ENCODE data around the gene ANKRD1. TPM values are rescaled to one million over a fixed set of nuclear protein-coding genes. Genes with fewer than 3 reads are reported as not detected.
A peak's percentile ranks its signal among the peaks of the same experiment; 100 is the strongest.

The ANKRD1 gene
- total and polyA plus RNA-seq, 2 experiments from 2014 or later, result 9.4 to 32.7 TPM

DNA sequence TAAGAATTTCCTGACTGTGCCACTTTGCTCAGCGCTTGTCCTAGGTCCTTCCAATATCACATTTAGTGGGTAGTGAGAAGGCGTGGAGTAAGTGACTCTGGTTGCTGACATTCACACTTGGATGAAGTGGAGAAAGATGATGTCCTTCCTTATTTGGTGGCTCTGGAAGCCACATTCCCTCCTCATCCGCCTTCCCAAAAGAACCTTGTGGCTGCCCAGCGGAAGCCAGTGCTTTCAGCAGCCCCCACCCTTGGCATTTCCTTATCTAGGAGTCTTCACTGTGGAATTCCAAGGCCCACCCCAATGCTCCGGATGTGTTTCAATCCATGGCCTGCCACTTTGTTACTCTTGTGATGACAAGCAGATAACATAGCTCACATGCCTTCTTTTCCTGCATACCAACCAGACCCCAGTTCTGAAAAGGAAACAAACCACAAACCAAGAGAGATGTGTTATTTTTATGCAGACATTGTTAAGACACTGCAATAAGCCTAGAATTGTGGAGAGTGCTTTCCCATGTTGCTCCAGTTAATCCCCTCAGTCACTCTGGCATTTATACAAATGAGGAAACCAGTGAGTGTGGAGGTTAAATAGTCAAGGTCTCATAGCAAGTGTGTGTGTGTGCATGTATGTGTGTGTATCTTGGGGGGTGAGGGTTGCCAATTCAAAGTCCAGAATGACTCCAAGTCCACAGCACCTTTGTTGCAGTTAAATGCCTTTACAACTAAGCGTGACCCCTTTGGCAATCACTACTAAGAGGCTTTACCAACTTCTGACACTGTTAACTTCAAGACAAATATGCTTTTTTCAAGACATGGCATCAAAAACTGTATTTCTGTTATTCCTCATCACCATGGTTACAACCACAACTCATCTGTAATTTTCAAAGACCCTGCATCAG lies 10.3 kb upstream of the ANKRD1 start:
- Histone ChIP-seq H3K27ac (peak overlapping the region; percentile 99), H3K36me3 (no peaks in the 10 kb centered on the region), H3K4me1 (ENCODE audit: low read depth) (peaks cover 35% of the 10 kb centered on the region), H3K9me3 (ENCODE audit: low read depth) (no peaks in the 10 kb centered on the region), H3K27me3 (peaks cover 3% of the 10 kb centered on the region), H3K4me3 (no peak overlapping the region)
- peak; percentile 97 for DNase-seq (ENCODE audit: low read depth in 1 of 2, low spot score in 1 of 2)
- TF ChIP-seq, protein P1, sequence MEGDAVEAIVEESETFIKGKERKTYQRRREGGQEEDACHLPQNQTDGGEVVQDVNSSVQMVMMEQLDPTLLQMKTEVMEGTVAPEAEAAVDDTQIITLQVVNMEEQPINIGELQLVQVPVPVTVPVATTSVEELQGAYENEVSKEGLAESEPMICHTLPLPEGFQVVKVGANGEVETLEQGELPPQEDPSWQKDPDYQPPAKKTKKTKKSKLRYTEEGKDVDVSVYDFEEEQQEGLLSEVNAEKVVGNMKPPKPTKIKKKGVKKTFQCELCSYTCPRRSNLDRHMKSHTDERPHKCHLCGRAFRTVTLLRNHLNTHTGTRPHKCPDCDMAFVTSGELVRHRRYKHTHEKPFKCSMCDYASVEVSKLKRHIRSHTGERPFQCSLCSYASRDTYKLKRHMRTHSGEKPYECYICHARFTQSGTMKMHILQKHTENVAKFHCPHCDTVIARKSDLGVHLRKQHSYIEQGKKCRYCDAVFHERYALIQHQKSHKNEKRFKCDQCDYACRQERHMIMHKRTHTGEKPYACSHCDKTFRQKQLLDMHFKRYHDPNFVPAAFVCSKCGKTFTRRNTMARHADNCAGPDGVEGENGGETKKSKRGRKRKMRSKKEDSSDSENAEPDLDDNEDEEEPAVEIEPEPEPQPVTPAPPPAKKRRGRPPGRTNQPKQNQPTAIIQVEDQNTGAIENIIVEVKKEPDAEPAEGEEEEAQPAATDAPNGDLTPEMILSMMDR (IDR thresholded peaks at IDR 0.05; ENCODE audit: low read depth, low read length), result no peak

DNA sequence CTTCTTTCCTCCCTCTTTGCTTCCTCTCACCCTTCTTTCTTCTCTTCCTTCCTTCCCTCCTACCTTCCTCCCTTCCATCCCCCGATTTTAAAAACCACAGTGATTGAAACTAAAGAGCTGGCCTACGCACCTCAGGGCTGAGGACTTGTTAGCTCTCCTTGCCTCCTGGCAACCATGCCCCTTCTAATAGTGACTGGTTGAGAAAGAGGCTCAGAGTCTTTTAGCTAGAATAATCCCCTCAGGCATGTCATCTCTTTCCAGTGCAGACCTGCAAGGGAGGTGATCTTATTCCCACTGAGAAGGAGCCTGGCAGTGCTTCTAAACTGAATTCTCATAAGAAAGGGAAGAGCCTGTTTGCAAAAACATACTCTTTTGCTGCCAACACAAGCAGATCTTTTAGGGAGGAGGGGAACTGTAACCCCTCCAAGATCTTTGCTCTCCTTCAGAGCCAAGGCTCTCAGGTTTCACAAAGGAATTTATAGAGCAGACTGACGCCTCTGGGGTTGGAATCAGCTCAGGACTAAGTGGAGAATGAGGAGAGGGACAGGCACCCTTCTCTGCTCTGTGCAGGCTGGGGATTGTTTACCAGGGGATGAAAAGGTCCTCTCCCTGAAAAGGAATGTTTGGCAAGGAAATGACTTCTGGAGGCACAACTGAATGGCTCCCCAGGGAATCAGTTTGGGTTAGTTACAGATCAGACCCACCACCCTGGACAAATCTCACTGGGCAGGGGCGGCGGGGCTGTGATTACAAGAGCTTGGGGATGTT lies 9.4 kb upstream of the ANKRD1 start:
- Histone ChIP-seq H3K4me1 (ENCODE audit: low read depth) (peaks cover 26% of the 10 kb centered on the region), H3K27me3 (peaks cover 3% of the 10 kb centered on the region), H3K36me3 (no peaks in the 10 kb centered on the region), H3K4me3 (no peak overlapping the region), H3K27ac (peak overlapping the region; percentile 99), H3K9me3 (ENCODE audit: low read depth) (no peaks in the 10 kb centered on the region)
- DNase-seq (ENCODE audit: low read depth in 1 of 2, low spot score in 1 of 2), result peak; percentile 81 to 93
- TF ChIP-seq, protein P1 (IDR thresholded peaks at IDR 0.05; ENCODE audit: low read depth, low read length), result no peak

DNA sequence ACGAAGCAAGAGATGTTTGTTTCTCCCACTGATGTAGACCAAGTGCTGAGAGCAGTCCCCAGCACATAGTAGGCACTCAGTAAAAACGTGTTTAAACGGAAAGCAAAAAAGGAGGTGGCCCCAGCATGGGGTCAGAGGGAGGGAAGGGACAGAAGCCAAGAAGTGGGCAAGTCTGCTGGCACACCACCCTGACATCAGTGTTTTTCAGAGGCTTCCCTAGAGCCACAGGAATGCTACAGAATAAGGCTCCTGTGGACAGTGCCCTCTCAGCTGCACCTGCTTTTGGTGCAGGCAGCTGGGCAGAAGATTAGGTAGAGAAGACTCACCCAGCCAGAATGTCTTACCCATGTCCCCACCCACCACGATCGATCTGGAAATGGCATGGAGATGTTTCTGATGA lies 8.3 kb upstream of the ANKRD1 start:
- peak overlapping the region; percentile 99 for H3K27ac ChIP-seq
- no peak overlapping the region for H3K4me3 ChIP-seq
- H3K4me1 ChIP-seq (ENCODE audit: low read depth), result peaks cover 18% of the 10 kb centered on the region
- peaks cover 3% of the 10 kb centered on the region for H3K27me3 ChIP-seq
- no peak for DNase-seq (ENCODE audit: low read depth in 1 of 2, low spot score in 1 of 2)
- TF ChIP-seq, protein P1 (IDR thresholded peaks at IDR 0.05; ENCODE audit: low read depth, low read length), result no peak
- no peaks in the 10 kb centered on the region for H3K36me3 ChIP-seq
- no peaks in the 10 kb centered on the region for H3K9me3 ChIP-seq (ENCODE audit: low read depth)

DNA sequence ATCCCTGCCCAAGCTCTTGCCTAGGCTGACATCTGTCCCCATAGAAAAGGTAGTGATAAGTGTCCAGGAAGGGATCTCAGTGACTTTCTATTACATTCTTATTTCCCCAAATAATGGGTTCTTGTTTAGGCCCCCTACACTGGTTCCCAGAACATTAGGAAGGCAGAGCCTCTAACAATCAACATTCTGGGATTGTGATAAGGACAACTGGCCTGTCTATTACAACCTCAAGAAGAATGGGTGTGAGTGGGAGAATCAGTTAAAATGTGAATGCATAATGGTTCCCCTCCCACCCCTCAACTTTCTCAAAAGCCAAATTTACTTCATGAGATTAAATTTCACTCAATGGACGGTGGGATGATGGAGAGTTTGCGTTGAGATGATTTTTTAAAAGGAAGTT lies 6.4 kb upstream of the ANKRD1 start:
- H3K27ac ChIP-seq, result no peak overlapping the region
- no peak for DNase-seq (ENCODE audit: low read depth in 1 of 2, low spot score in 1 of 2)
- no peaks in the 10 kb centered on the region for H3K9me3 ChIP-seq (ENCODE audit: low read depth)
- TF ChIP-seq, protein P1 (IDR thresholded peaks at IDR 0.05; ENCODE audit: low read depth, low read length), result no peak
- H3K4me1 ChIP-seq (ENCODE audit: low read depth), result peaks cover 18% of the 10 kb centered on the region
- peaks cover 16% of the 10 kb centered on the region for H3K27me3 ChIP-seq
- no peaks in the 10 kb centered on the region for H3K36me3 ChIP-seq
- no peak overlapping the region for H3K4me3 ChIP-seq

DNA sequence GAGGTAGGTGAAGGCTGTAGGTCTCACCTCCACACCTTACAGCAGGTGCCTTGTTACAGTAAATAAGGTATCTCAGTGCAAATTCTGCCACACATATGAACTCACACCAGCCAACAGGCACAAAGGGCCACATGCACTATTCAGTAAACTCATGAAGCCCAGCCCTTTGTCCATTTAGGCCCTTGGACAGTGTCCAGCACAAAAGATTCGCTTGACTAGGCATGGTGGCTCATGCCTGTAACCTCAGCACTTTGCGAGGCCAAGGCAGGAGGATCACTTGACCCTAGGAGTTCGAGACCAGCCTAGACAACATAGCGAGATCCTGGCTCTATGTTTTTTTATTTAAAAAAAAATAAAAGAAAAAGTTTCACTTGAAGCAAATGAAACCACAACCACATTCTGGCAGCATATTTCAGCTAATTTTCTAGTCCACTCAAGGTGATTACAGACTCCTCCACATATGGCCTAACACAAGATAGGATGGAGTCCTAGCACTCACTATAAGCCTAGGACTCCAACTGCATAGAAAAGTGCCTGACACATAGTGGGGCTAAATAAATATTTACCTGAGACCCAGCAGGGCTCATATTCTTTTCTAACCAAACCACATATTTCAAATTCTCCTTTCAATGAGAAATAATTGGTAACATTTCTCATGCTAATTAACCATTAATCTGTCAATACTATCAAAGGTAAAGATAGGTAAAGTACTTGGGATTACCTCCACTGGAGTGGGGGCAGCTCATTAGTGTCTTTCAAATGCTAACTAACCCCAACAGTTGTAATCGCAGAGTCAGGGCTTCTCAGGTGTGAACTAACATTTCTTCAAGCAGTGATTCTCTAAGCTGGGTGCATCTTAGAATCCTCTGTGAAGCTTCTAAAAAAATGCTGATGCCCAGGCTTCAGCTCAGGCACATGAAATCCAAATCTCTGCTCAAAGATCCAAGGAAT lies 4.5 kb upstream of the ANKRD1 start:
- no peak for DNase-seq (ENCODE audit: low read depth in 1 of 2, low spot score in 1 of 2)

More for the DNA sequence above, 4.5 kb upstream of the ANKRD1 start:
- no peaks in the 10 kb centered on the region for H3K9me3 ChIP-seq (ENCODE audit: low read depth)
- TF ChIP-seq, protein P1 (IDR thresholded peaks at IDR 0.05; ENCODE audit: low read depth, low read length), result no peak
- no peaks in the 10 kb centered on the region for H3K36me3 ChIP-seq
- peaks cover 16% of the 10 kb centered on the region for H3K27me3 ChIP-seq
- H3K4me1 ChIP-seq (ENCODE audit: low read depth), result peaks cover 15% of the 10 kb centered on the region
- no peak overlapping the region for H3K27ac ChIP-seq
- no peak overlapping the region for H3K4me3 ChIP-seq

Data from cardiac muscle cell (in vitro differentiated cells and primary cell).